Measurements from ENCODE around the gene RAB31.

RAB31 gene

DNA sequence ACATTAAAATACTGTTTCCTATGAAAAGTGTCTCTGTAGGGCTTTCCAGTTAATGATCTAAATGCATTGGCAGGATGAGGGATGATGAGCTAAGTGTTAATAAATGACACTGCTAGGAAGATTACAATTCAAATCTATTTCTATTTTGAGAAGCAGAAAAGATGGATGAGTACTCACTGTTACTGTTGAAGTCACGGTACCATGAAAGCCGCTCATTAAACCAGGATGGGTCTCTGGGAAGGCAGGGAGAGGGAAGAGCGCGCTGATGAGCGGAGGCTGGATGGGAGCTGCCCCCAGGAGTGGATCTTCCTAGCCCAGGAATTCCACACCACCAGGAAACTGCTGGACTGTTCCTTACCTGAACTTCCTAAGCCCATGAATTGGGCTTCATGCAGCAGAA lies 150.5 kb downstream of the RAB31 start:
- no peaks in the 10 kb centered on the region for H3F3A ChIP-seq (ENCODE audit: insufficient read depth, low read length)
- H3K27me3 ChIP-seq (ENCODE audit: insufficient read depth, low read length): peaks cover 5% of the 10 kb centered on the region; the same call in 1 of the 2 replicates
- H3K4me2 ChIP-seq (ENCODE audit: low read length): no peak overlapping the region
- H3K79me2 ChIP-seq (ENCODE audit: insufficient read depth, low read length): no peaks in the 10 kb centered on the region
- H3K27ac ChIP-seq (ENCODE audit: low read depth, low read length, poor library complexity, severe bottlenecking): no peak overlapping the region
- H4K20me1 ChIP-seq (ENCODE audit: insufficient read depth, low read length): no peaks in the 10 kb centered on the region
- no peaks in the 10 kb centered on the region for H3K36me3 ChIP-seq (ENCODE audit: insufficient read depth, low read length)
- H3K4me1 ChIP-seq (ENCODE audit: insufficient read depth, low read length, severe bottlenecking): no peaks in the 10 kb centered on the region
- H3K9me2 ChIP-seq (ENCODE audit: low read depth, low read length): no peaks in the 10 kb centered on the region
- H3K9me3 ChIP-seq (ENCODE audit: low read length): no peaks in the 10 kb centered on the region
- H3K4me3 ChIP-seq (ENCODE audit: low read depth, low read length, poor library complexity, severe bottlenecking): no peak overlapping the region
- H3K9ac ChIP-seq (ENCODE audit: low read length): no peak overlapping the region
- no peak overlapping the region for H2AFZ ChIP-seq (ENCODE audit: low read length)
- no peak for TF ChIP-seq EZH2 (IDR thresholded peaks at IDR 0.05; ENCODE audit: borderline replicate concordance, low read length)
- TF ChIP-seq, protein P1, sequence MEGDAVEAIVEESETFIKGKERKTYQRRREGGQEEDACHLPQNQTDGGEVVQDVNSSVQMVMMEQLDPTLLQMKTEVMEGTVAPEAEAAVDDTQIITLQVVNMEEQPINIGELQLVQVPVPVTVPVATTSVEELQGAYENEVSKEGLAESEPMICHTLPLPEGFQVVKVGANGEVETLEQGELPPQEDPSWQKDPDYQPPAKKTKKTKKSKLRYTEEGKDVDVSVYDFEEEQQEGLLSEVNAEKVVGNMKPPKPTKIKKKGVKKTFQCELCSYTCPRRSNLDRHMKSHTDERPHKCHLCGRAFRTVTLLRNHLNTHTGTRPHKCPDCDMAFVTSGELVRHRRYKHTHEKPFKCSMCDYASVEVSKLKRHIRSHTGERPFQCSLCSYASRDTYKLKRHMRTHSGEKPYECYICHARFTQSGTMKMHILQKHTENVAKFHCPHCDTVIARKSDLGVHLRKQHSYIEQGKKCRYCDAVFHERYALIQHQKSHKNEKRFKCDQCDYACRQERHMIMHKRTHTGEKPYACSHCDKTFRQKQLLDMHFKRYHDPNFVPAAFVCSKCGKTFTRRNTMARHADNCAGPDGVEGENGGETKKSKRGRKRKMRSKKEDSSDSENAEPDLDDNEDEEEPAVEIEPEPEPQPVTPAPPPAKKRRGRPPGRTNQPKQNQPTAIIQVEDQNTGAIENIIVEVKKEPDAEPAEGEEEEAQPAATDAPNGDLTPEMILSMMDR (IDR thresholded peaks at IDR 0.05; ENCODE audit: low read length): no peak

DNA sequence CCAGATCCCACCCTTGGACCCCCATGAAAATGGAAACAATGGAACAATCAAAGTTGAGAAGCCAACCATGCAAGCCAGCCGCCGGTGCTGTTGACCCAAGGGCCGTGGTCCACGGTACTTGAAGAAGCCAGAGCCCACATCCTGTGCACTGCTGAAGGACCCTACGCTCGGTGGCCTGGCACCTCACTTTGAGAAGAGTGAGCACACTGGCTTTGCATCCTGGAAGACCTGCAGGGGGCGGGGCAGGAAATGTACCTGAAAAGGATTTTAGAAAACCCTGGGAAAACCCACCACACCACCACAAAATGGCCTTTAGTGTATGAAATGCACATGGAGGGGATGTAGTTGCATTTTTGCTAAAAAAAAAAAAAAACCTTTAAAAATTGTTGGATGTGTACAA lies 151.1 kb downstream of the RAB31 start:
- H3K4me1 ChIP-seq (ENCODE audit: insufficient read depth, low read length, severe bottlenecking): no peaks in the 10 kb centered on the region

DNA sequence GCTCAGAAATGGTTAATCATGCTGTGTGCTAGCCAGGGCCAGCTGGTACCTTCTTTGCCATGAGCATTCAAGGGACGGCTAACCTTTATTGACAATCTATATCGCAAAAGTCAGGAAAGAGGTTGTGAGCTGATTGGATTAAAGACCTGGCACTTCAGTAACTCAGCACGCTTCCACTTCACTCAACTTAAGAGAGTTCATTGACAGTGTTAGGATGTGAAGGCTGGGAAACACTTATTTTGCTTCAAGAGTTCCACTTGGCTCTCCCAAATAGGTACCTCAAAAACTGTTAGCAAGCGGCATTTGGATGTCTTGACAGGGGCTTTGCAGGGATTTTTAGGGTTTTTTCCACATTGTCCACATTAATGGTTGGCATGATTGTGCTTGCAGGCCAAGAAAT lies 152.6 kb downstream of the RAB31 start:
- Histone ChIP-seq H4K20me1 (ENCODE audit: insufficient read depth, low read length) (no peaks in the 10 kb centered on the region), H3K9me3 (ENCODE audit: low read length) (no peaks in the 10 kb centered on the region), H3K9ac (ENCODE audit: low read length) (no peak overlapping the region), H3K36me3 (ENCODE audit: insufficient read depth, low read length) (no peaks in the 10 kb centered on the region), H3K4me3 (ENCODE audit: low read depth, low read length, poor library complexity, severe bottlenecking) (no peak overlapping the region), H3K4me2 (ENCODE audit: low read length) (no peak overlapping the region), H3K79me2 (ENCODE audit: insufficient read depth, low read length) (no peaks in the 10 kb centered on the region), H3F3A (ENCODE audit: insufficient read depth, low read length) (no peaks in the 10 kb centered on the region), H3K4me1 (ENCODE audit: insufficient read depth, low read length, severe bottlenecking) (no peaks in the 10 kb centered on the region), H3K27me3 (ENCODE audit: insufficient read depth, low read length) (peaks cover 5% of the 10 kb centered on the region; the same call in 1 of the 2 replicates), H3K9me2 (ENCODE audit: low read depth, low read length) (no peaks in the 10 kb centered on the region), H2AFZ (ENCODE audit: low read length) (no peak overlapping the region), H3K27ac (ENCODE audit: low read depth, low read length, poor library complexity, severe bottlenecking) (no peak overlapping the region)
- TF ChIP-seq, protein P1 (IDR thresholded peaks at IDR 0.05; ENCODE audit: low read length): no peak
- no peak for TF ChIP-seq EZH2 (IDR thresholded peaks at IDR 0.05; ENCODE audit: borderline replicate concordance, low read length)

More for the DNA sequence above, 151.1 kb downstream of the RAB31 start:
- Histone ChIP-seq H3K27ac (ENCODE audit: low read depth, low read length, poor library complexity, severe bottlenecking) (no peak overlapping the region), H3K9me2 (ENCODE audit: low read depth, low read length) (no peaks in the 10 kb centered on the region), H3K9me3 (ENCODE audit: low read length) (no peaks in the 10 kb centered on the region), H3K4me3 (ENCODE audit: low read depth, low read length, poor library complexity, severe bottlenecking) (no peak overlapping the region), H3K79me2 (ENCODE audit: insufficient read depth, low read length) (no peaks in the 10 kb centered on the region), H3K27me3 (ENCODE audit: insufficient read depth, low read length) (peaks cover 5% of the 10 kb centered on the region; the same call in 1 of the 2 replicates), H3K4me2 (ENCODE audit: low read length) (no peak overlapping the region), H2AFZ (ENCODE audit: low read length) (no peak overlapping the region), H3K9ac (ENCODE audit: low read length) (no peak overlapping the region), H3F3A (ENCODE audit: insufficient read depth, low read length) (no peaks in the 10 kb centered on the region), H4K20me1 (ENCODE audit: insufficient read depth, low read length) (no peaks in the 10 kb centered on the region), H3K36me3 (ENCODE audit: insufficient read depth, low read length) (no peaks in the 10 kb centered on the region)
- TF ChIP-seq, protein P1 (IDR thresholded peaks at IDR 0.05; ENCODE audit: low read length): no peak
- TF ChIP-seq EZH2 (IDR thresholded peaks at IDR 0.05; ENCODE audit: borderline replicate concordance, low read length): no peak
